ENCODE data around the gene KAZALD1.

KAZALD1 gene

GRCh38 chr10:101021692-101022251 lies 40.0 kb upstream of the KAZALD1 start:
- Histone ChIP-seq H3K9ac (no peak overlapping the region), H3K4me2 (ENCODE audit: low read length) (no peak overlapping the region), H3K4me1 (no peaks in the 10 kb centered on the region), H3K79me2 (no peaks in the 10 kb centered on the region), H2AFZ (no peak overlapping the region), H3K27me3 (ENCODE audit: control insufficient read depth, insufficient read depth, low read length) (no peaks in the 10 kb centered on the region), H3K36me3 (ENCODE audit: control insufficient read depth, insufficient read depth, low read length) (no peaks in the 10 kb centered on the region), H3K4me3 (ENCODE audit: low read depth, low read length) (no peak overlapping the region), H3K9me3 (ENCODE audit: control insufficient read depth, low read length) (no peaks in the 10 kb centered on the region), H3K27ac (no peak overlapping the region)
- TF ChIP-seq, protein P1, sequence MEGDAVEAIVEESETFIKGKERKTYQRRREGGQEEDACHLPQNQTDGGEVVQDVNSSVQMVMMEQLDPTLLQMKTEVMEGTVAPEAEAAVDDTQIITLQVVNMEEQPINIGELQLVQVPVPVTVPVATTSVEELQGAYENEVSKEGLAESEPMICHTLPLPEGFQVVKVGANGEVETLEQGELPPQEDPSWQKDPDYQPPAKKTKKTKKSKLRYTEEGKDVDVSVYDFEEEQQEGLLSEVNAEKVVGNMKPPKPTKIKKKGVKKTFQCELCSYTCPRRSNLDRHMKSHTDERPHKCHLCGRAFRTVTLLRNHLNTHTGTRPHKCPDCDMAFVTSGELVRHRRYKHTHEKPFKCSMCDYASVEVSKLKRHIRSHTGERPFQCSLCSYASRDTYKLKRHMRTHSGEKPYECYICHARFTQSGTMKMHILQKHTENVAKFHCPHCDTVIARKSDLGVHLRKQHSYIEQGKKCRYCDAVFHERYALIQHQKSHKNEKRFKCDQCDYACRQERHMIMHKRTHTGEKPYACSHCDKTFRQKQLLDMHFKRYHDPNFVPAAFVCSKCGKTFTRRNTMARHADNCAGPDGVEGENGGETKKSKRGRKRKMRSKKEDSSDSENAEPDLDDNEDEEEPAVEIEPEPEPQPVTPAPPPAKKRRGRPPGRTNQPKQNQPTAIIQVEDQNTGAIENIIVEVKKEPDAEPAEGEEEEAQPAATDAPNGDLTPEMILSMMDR (IDR thresholded peaks at IDR 0.05), result no peak

DNA sequence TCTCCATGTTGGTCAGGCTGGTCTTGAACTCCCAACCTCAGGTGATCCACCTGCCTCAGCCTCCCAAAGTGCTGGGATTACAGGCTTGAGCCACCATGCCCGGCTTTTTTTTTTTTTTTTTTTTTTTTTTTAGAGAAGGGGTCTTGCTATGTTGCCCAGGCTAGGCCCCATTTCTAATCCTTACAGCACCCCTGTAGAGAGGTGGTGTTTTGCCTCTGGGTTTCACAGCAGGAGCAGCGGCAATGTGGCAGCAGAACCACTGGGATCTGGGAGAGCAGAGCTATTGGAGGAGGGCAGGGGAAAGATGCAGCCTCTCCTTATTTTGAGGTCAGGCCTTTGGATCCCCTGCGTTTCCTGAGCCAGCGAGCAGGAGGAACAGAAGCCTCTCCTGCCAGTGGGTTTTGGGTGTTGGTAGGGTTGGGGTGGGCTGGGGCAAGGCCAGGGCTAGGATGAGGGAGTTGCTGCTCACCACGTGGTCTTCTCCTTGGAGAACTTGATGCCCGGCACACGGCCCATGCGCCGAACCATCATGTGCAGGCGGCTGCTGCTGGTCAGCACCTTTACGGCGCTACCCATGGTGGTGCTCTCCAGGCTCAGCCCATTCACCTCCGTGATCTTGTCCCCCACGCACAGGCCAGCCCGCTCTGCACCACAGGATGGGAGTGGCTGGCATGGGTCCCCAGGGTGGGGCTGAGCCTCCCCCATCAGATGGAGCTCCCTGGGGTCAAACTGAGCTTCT lies 38.7 kb upstream of the KAZALD1 start:
- H3K4me3 ChIP-seq (ENCODE audit: low read depth, low read length), result no peak overlapping the region
- no peak overlapping the region for H3K4me2 ChIP-seq (ENCODE audit: low read length)
- no peaks in the 10 kb centered on the region for H3K9me3 ChIP-seq (ENCODE audit: control insufficient read depth, low read length)
- TF ChIP-seq, protein P1 (IDR thresholded peaks at IDR 0.05), result no peak
- no peaks in the 10 kb centered on the region for H3K4me1 ChIP-seq
- no peaks in the 10 kb centered on the region for H3K36me3 ChIP-seq (ENCODE audit: control insufficient read depth, insufficient read depth, low read length)
- no peaks in the 10 kb centered on the region for H3K79me2 ChIP-seq
- H3K9ac ChIP-seq, result no peak overlapping the region
- H3K27ac ChIP-seq, result no peak overlapping the region
- H3K27me3 ChIP-seq (ENCODE audit: control insufficient read depth, insufficient read depth, low read length), result no peaks in the 10 kb centered on the region
- H2AFZ ChIP-seq, result no peak overlapping the region

- no peaks in the 10 kb centered on the region for H3K27me3 ChIP-seq (ENCODE audit: control insufficient read depth, insufficient read depth, low read length)
- TF ChIP-seq, protein P1 (IDR thresholded peaks at IDR 0.05), result no peak
Observed at GRCh38 chr10:101027106-101027720, 34.6 kb upstream of the KAZALD1 start.

GRCh38 chr10:101028446-101029337 lies 33.1 kb upstream of the KAZALD1 start:
- H3K27ac ChIP-seq, result peak overlapping the region; percentile 89
- peaks cover 31% of the 10 kb centered on the region for H3K4me1 ChIP-seq
- TF ChIP-seq, protein P1 (IDR thresholded peaks at IDR 0.05), result no peak

More at GRCh38 chr10:101027106-101027720, 34.6 kb upstream of the KAZALD1 start:
- Histone ChIP-seq H2AFZ (no peak overlapping the region), H3K4me1 (peaks cover 22% of the 10 kb centered on the region), H3K79me2 (no peaks in the 10 kb centered on the region), H3K9me3 (ENCODE audit: control insufficient read depth, low read length) (no peaks in the 10 kb centered on the region), H3K4me2 (ENCODE audit: low read length) (no peak overlapping the region), H3K4me3 (ENCODE audit: low read depth, low read length) (no peak overlapping the region), H3K27ac (no peak overlapping the region), H3K9ac (no peak overlapping the region), H3K36me3 (ENCODE audit: control insufficient read depth, insufficient read depth, low read length) (no peaks in the 10 kb centered on the region)

More at GRCh38 chr10:101028446-101029337, 33.1 kb upstream of the KAZALD1 start:
- Histone ChIP-seq H3K79me2 (no peaks in the 10 kb centered on the region), H2AFZ (peak overlapping the region; percentile 53), H3K4me3 (ENCODE audit: low read depth, low read length) (no peak overlapping the region), H3K36me3 (ENCODE audit: control insufficient read depth, insufficient read depth, low read length) (no peaks in the 10 kb centered on the region), H3K9ac (no peak overlapping the region), H3K9me3 (ENCODE audit: control insufficient read depth, low read length) (no peaks in the 10 kb centered on the region), H3K27me3 (ENCODE audit: control insufficient read depth, insufficient read depth, low read length) (no peaks in the 10 kb centered on the region), H3K4me2 (ENCODE audit: low read length) (no peak overlapping the region)

Data from parathyroid adenoma (tissue), 2 donors.